Lower leg skin (tissue), 3 donors: ENCODE measurements around the gene WIPI1.

Experiments
- CTCF ChIP-seq, 3 donors: fragments of 450-650 bp; IDR thresholded peaks; one replicate each; pipeline ENCODE4 v1.5.1; 2016; ENCODE audit warnings: antibody characterized with exemption in 3 of 3, mild to moderate bottlenecking in 3 of 3, moderate library complexity in 2 of 3
- POLR2A ChIP-seq, 2 donors: fragments of 450-650 bp; IDR thresholded peaks; one replicate each; pipeline ENCODE4 v1.6.1; 2016 to 2017; ENCODE audit warnings: antibody characterized with exemption in 2 of 2, mild to moderate bottlenecking in 1 of 2, moderate library complexity in 1 of 2

GRCh38 chr17:68396226-68397107 lies 60.8 kb downstream of the WIPI1 start:
- TF ChIP-seq POLR2A (IDR thresholded peaks at IDR 0.05) = no peak
- no peak for TF ChIP-seq CTCF (IDR thresholded peaks at IDR 0.05)
